DOHH2 (cell line): ENCODE results near the gene MCF2L2.
"Not testable (repeated sequence)": the region's sequence is repeated elsewhere in the genome, so short reads cannot be mapped to it uniquely, and the experiment has no call there.

Source experiments
- H3F3A ChIP-seq: fragments of 200-600 bp; sonication (generic), shearing (Covaris generic); 2 replicates; pipeline ENCODE4 v1.6.0; 2016; ENCODE audit warnings: antibody characterized with exemption, mild to moderate bottlenecking; ENCODE audit not compliant: control insufficient read depth, insufficient read depth
- H3K27ac ChIP-seq: fragments of 200-600 bp; sonication (generic); 2 replicates; pipeline ENCODE4 v1.5.1; 2014; ENCODE audit warnings: low read depth, mild to moderate bottlenecking, low read length, moderate library complexity
- H3K27me3 ChIP-seq: fragments of 200-600 bp; sonication (generic); 2 replicates; pipeline ENCODE4 v1.6.1; 2014; ENCODE audit warnings: mild to moderate bottlenecking, low read length, mixed read lengths; ENCODE audit not compliant: control insufficient read depth
- H3K36me3 ChIP-seq: fragments of 200-600 bp; sonication (generic); 2 replicates; pipeline ENCODE4 v1.6.1; 2014; ENCODE audit warnings: mild to moderate bottlenecking, low read length, moderate library complexity, mixed read lengths; ENCODE audit not compliant: control insufficient read depth
- H3K4me1 ChIP-seq: fragments of 200-600 bp; sonication (generic); 2 replicates; pipeline ENCODE4 v1.6.1; 2014; ENCODE audit warnings: mild to moderate bottlenecking, low read length, mixed read lengths; ENCODE audit not compliant: control insufficient read depth
- H3K4me2 ChIP-seq: fragments of 200-600 bp; sonication (generic); 2 replicates; pipeline ENCODE4 v1.6.0; 2014; ENCODE audit warnings: mild to moderate bottlenecking, low read length, moderate library complexity
- H3K4me3 ChIP-seq: fragments of 200-600 bp; sonication (generic); 2 replicates; pipeline ENCODE4 v1.5.1; 2014; ENCODE audit warnings: mild to moderate bottlenecking, low read length, mixed read lengths
- H3K79me2 ChIP-seq: fragments of 200-600 bp; sonication (generic); 2 replicates; pipeline ENCODE4 v1.6.1; 2014; ENCODE audit warnings: mild to moderate bottlenecking, low read length, mixed read lengths; ENCODE audit not compliant: control insufficient read depth
- H3K9me2 ChIP-seq: fragments of 200-600 bp; sonication (generic); replicated peaks from 2 replicates; pipeline ENCODE4 v1.6.1; 2014; ENCODE audit warnings: mild to moderate bottlenecking, low read length, mixed read lengths; ENCODE audit not compliant: control insufficient read depth
- H3K9me3 ChIP-seq: fragments of 200-600 bp; sonication (generic); 2 replicates; pipeline ENCODE4 v1.6.1; 2014; ENCODE audit warnings: antibody characterized with exemption, low read length, mixed read lengths; ENCODE audit not compliant: control insufficient read depth, insufficient read depth
- H4K20me1 ChIP-seq: fragments of 200-600 bp; sonication (generic); 2 replicates; pipeline ENCODE4 v1.6.0; 2014; ENCODE audit warnings: low read depth, mild to moderate bottlenecking, antibody characterized with exemption, low read length, moderate library complexity; ENCODE audit not compliant: control insufficient read depth, insufficient read depth
- CTCF ChIP-seq: fragments of 200-600 bp; sonication (generic); IDR thresholded peaks from one replicate; pipeline ENCODE4 v1.5.1; 2014; ENCODE audit warnings: antibody characterized with exemption, mild to moderate bottlenecking, low read depth, low read length; ENCODE audit not compliant: poor library complexity, severe bottlenecking
- EZH2phosphoT487 ChIP-seq: fragments of 200-600 bp; sonication (generic); IDR thresholded peaks from 2 replicates; pipeline ENCODE4 v1.6.1; 2017; ENCODE audit warnings: borderline replicate concordance, mild to moderate bottlenecking, antibody characterized with exemption, low read length, moderate library complexity, mixed read lengths

Gene MCF2L2

GRCh38 chr3:183372911-183373310 lies 55.5 kb downstream of the MCF2L2 start:
- Histone ChIP-seq H3K4me1 (peaks cover 8% of the 10 kb centered on the region), H3K27ac (no peak overlapping the region)

GRCh38 chr3:183371600-183371968 lies 56.8 kb downstream of the MCF2L2 start:
- not testable (repeated sequence) for H3K4me3 ChIP-seq, H3K9me3 ChIP-seq, H3K4me2 ChIP-seq, H4K20me1 ChIP-seq, H3K36me3 ChIP-seq, H3F3A ChIP-seq, H3K79me2 ChIP-seq, H3K9me2 ChIP-seq, H3K27ac ChIP-seq
- H3K4me1 ChIP-seq = peaks cover 11% of the 10 kb centered on the region
- peaks cover 29% of the 10 kb centered on the region for H3K27me3 ChIP-seq

More at GRCh38 chr3:183372911-183373310, 55.5 kb downstream of the MCF2L2 start:
- peaks cover 39% of the 10 kb centered on the region for H3K27me3 ChIP-seq
- H3F3A ChIP-seq = no peaks in the 10 kb centered on the region
- H3K79me2 ChIP-seq = no peaks in the 10 kb centered on the region
- TF ChIP-seq EZH2phosphoT487 = no peak
- TF ChIP-seq CTCF = no peak
- H4K20me1 ChIP-seq = peaks cover 2% of the 10 kb centered on the region; the same call in 1 of the 2 replicates
- H3K36me3 ChIP-seq = no peaks in the 10 kb centered on the region
- H3K4me2 ChIP-seq = no peak overlapping the region
- H3K9me2 ChIP-seq = no peaks in the 10 kb centered on the region
- H3K9me3 ChIP-seq = no peaks in the 10 kb centered on the region
- H3K4me3 ChIP-seq = no peak overlapping the region

- H3K4me1 ChIP-seq = peaks cover 9% of the 10 kb centered on the region
- H3K9me3 ChIP-seq = no peaks in the 10 kb centered on the region
- no peak overlapping the region for H3K4me2 ChIP-seq
- no peaks in the 10 kb centered on the region for H3K9me2 ChIP-seq
- no peaks in the 10 kb centered on the region for H3K79me2 ChIP-seq
- no peaks in the 10 kb centered on the region for H3K36me3 ChIP-seq
- H3K27me3 ChIP-seq = peaks cover 18% of the 10 kb centered on the region
- H3F3A ChIP-seq = no peaks in the 10 kb centered on the region
- TF ChIP-seq CTCF = no peak
- no peak for TF ChIP-seq EZH2phosphoT487
- no peak overlapping the region for H3K27ac ChIP-seq
- peaks cover 2% of the 10 kb centered on the region; the same call in 1 of the 2 replicates for H4K20me1 ChIP-seq
- no peak overlapping the region for H3K4me3 ChIP-seq
Measured at GRCh38 chr3:183370391-183370790, 58.0 kb downstream of the MCF2L2 start.

- no peaks in the 10 kb centered on the region for H3F3A ChIP-seq
- TF ChIP-seq CTCF = no peak
- TF ChIP-seq EZH2phosphoT487 = no peak
- peaks cover 14% of the 10 kb centered on the region for H3K27me3 ChIP-seq
- H3K4me2 ChIP-seq = no peak overlapping the region
- peaks cover 8% of the 10 kb centered on the region for H3K4me1 ChIP-seq
- H3K4me3 ChIP-seq = no peak overlapping the region
- H3K9me2 ChIP-seq = no peaks in the 10 kb centered on the region
- no peaks in the 10 kb centered on the region for H3K79me2 ChIP-seq
- no peaks in the 10 kb centered on the region for H3K9me3 ChIP-seq
- no peak overlapping the region for H3K27ac ChIP-seq
- H3K36me3 ChIP-seq = no peaks in the 10 kb centered on the region
- peaks cover 2% of the 10 kb centered on the region; the same call in 1 of the 2 replicates for H4K20me1 ChIP-seq
Measured at GRCh38 chr3:183369627-183370026, 58.8 kb downstream of the MCF2L2 start.
